GM12891 (cell line): ENCODE results near the gene CST1.
"Not testable (repeated sequence)": the region's sequence is repeated elsewhere in the genome, so short reads cannot be mapped to it uniquely, and the experiment has no call there.

ENCODE experiments used
- PAX5 ChIP-seq: IDR thresholded peaks from 2 replicates; pipeline ENCODE4 v1.6.1; 2011; ENCODE audit warnings: low read length, moderate library complexity, mild to moderate bottlenecking; ENCODE audit not compliant: insufficient read depth, severe bottlenecking
- POLR2A ChIP-seq: IDR thresholded peaks from 2 replicates; pipeline ENCODE4 v1.6.1; 2011; ENCODE audit warnings: low read depth, low read length, control low read depth
- POLR2AphosphoS5 ChIP-seq: IDR thresholded peaks from 2 replicates; pipeline ENCODE4 v1.6.1; 2011; ENCODE audit warnings: low read depth, low read length, control low read depth
- POU2F2 ChIP-seq: IDR thresholded peaks from 2 replicates; pipeline ENCODE4 v1.6.1; 2011; ENCODE audit warnings: low read depth, mild to moderate bottlenecking, control low read depth, low read length, moderate library complexity
- SPI1 ChIP-seq: IDR thresholded peaks from 2 replicates; pipeline ENCODE4 v1.6.1; 2011; ENCODE audit warnings: low read depth, low read length, control low read depth
- TAF1 ChIP-seq: IDR thresholded peaks from 2 replicates; pipeline ENCODE4 v1.6.1; 2011; ENCODE audit warnings: low read depth, low read length, control low read depth

GRCh38 chr20:23748975-23749374, 1.8 kb downstream of the CST1 start:
- TF ChIP-seq POLR2AphosphoS5, POLR2A, SPI1, TAF1, POU2F2, PAX5: not testable (repeated sequence)
